DND-41 (cell line): ENCODE data around the gene ETFB.

Experiments used
- ATAC-seq: fragments of 200-7000 bp; cut with Tn5 transposase; 3 replicates; pipeline ENCODE4 v1.9.1; 2021; ENCODE audit warnings: low read depth; ENCODE audit not compliant: insufficient read depth
- DNase-seq: peaks from one replicate; pipeline ENCODE4 v3.0.0-alpha.2; 2020
- H2AFZ ChIP-seq: 2 replicates; pipeline ENCODE4 v1.6.0; 2012; ENCODE audit warnings: low read depth, low read length
- H3K27ac ChIP-seq: 2 replicates; pipeline ENCODE4 v1.5.1; 2012; ENCODE audit warnings: low read length, inconsistent platforms
- H3K27me3 ChIP-seq: fragments of 200-600 bp; sonication (generic); 2 replicates; pipeline ENCODE4 v1.6.0; 2012; ENCODE audit warnings: low read length, mild to moderate bottlenecking, inconsistent platforms; ENCODE audit not compliant: insufficient read depth, poor library complexity
- H3K36me3 ChIP-seq: 2 replicates; pipeline ENCODE4 v1.5.1; 2012; ENCODE audit warnings: low read length, inconsistent platforms; ENCODE audit not compliant: insufficient read depth
- H3K4me1 ChIP-seq: 2 replicates; pipeline ENCODE4 v1.5.1; 2012; ENCODE audit warnings: mild to moderate bottlenecking, low read length; ENCODE audit not compliant: insufficient read depth
- H3K4me2 ChIP-seq: 2 replicates; pipeline ENCODE4 v1.6.0; 2012; ENCODE audit warnings: mild to moderate bottlenecking, moderate library complexity, low read length, inconsistent platforms; ENCODE audit not compliant: insufficient read depth
- H3K4me3 ChIP-seq, 2 experiments: fragments of 200-600 bp in 1 of 2; shearing (Covaris generic) in 1 of 2; 2 replicates each; pipeline ENCODE4 v1.5.1; 2012 to 2016; ENCODE audit warnings: inconsistent platforms in 2 of 2, low read length in 2 of 2, mild to moderate bottlenecking in 2 of 2, low read depth in 1 of 2, moderate library complexity in 1 of 2
- H3K79me2 ChIP-seq: 2 replicates; pipeline ENCODE4 v1.6.0; 2012; ENCODE audit warnings: low read length, inconsistent platforms; ENCODE audit not compliant: insufficient read depth
- H3K9ac ChIP-seq: 2 replicates; pipeline ENCODE4 v1.6.0; 2012; ENCODE audit warnings: low read depth, mild to moderate bottlenecking, inconsistent platforms, low read length, moderate library complexity
- H3K9me3 ChIP-seq: 2 replicates; pipeline ENCODE4 v1.5.1; 2012; ENCODE audit warnings: low read length, moderate library complexity, mild to moderate bottlenecking, inconsistent platforms; ENCODE audit not compliant: insufficient read depth, severe bottlenecking
- H4K20me1 ChIP-seq: 2 replicates; pipeline ENCODE4 v1.6.0; 2012; ENCODE audit warnings: low read length; ENCODE audit not compliant: insufficient read depth
- EZH2 ChIP-seq: IDR thresholded peaks from 3 replicates; pipeline ENCODE4 v1.6.1; 2012; ENCODE audit warnings: borderline replicate concordance, low read depth, mild to moderate bottlenecking, moderate library complexity, low read length, inconsistent platforms; ENCODE audit not compliant: severe bottlenecking
- TF ChIP-seq, protein P1 (sequence below): IDR thresholded peaks from 2 replicates; pipeline ENCODE4 v1.5.1; 2012; ENCODE audit warnings: borderline replicate concordance, low read length, moderate library complexity, mild to moderate bottlenecking; ENCODE audit not compliant: poor library complexity, severe bottlenecking; ENCODE audit errors: extremely low read depth

The ETFB gene

DNA sequence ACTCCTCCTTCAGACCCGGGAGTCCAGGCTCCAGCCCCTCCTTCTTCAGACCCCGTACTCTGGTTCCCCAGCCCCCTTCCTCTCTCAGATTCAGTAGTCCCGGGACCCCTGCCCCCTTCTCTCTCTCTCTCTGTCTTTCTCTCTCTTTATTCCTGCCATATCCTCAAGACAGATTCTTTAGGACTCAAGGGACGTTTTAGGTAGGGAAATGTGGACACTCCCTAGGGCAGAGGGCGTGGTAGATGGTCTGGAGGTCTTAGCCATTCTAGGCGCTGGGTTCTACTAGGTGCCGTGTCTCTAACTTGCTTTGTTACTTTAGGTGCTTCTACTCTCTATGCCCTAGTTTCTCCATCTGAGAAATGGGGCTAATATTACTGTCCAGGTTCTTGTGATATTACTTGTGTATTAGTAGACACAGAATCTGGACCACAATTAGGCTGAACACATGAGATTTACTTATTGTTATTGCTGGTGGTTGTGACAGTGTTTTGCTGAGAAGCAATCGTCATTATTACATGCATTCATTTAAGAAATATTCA lies 25.0 kb upstream of the ETFB start:
- no peak overlapping the region for H3K27ac ChIP-seq
- H3K27me3 ChIP-seq = no peaks in the 10 kb centered on the region
- no peak overlapping the region for H3K4me3 ChIP-seq
- H3K4me1 ChIP-seq = peaks cover 18% of the 10 kb centered on the region
- no peak overlapping the region for H3K4me2 ChIP-seq
- no peak for DNase-seq
- no peaks in the 10 kb centered on the region for H4K20me1 ChIP-seq
- no peaks in the 10 kb centered on the region for H3K9me3 ChIP-seq
- TF ChIP-seq, protein P1, sequence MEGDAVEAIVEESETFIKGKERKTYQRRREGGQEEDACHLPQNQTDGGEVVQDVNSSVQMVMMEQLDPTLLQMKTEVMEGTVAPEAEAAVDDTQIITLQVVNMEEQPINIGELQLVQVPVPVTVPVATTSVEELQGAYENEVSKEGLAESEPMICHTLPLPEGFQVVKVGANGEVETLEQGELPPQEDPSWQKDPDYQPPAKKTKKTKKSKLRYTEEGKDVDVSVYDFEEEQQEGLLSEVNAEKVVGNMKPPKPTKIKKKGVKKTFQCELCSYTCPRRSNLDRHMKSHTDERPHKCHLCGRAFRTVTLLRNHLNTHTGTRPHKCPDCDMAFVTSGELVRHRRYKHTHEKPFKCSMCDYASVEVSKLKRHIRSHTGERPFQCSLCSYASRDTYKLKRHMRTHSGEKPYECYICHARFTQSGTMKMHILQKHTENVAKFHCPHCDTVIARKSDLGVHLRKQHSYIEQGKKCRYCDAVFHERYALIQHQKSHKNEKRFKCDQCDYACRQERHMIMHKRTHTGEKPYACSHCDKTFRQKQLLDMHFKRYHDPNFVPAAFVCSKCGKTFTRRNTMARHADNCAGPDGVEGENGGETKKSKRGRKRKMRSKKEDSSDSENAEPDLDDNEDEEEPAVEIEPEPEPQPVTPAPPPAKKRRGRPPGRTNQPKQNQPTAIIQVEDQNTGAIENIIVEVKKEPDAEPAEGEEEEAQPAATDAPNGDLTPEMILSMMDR = no peak
- no peak for TF ChIP-seq EZH2
- H3K79me2 ChIP-seq = peaks cover 10% of the 10 kb centered on the region
- no peak overlapping the region for H2AFZ ChIP-seq
- no peak overlapping the region for H3K9ac ChIP-seq
- H3K36me3 ChIP-seq = no peaks in the 10 kb centered on the region
- ATAC-seq = no peak

DNA sequence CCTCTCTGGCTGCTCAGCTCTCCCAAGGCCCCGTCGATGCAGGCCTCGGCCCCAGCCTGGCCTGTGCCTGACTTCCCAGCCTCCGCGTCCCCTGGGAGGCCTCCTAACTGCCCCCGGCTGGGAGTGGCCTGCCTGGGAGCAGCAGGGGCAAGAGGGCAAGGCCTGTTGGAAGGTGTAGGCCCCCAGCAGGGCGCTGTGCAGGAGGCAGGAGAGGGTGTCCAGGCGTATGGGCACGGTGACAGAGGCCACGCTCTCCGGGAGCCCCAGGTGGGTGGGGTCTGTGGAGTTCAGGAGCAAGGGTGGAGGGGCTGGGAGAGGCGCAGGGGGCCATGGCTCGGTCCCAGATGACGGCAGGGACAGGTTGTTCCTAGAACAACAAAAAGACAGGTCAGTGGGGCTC lies 23.0 kb upstream of the ETFB start:
- Histone ChIP-seq H4K20me1 (no peaks in the 10 kb centered on the region), H2AFZ (no peak overlapping the region), H3K27ac (no peak overlapping the region), H3K36me3 (no peaks in the 10 kb centered on the region), H3K4me1 (peaks cover 6% of the 10 kb centered on the region), H3K9ac (no peak overlapping the region), H3K4me2 (no peak overlapping the region), H3K9me3 (no peaks in the 10 kb centered on the region), H3K79me2 (no peaks in the 10 kb centered on the region), H3K4me3 (no peak overlapping the region), H3K27me3 (no peaks in the 10 kb centered on the region)
- no peak for TF ChIP-seq EZH2
- TF ChIP-seq, protein P1 = no peak
- ATAC-seq (no peak), DNase-seq (no peak)

DNA sequence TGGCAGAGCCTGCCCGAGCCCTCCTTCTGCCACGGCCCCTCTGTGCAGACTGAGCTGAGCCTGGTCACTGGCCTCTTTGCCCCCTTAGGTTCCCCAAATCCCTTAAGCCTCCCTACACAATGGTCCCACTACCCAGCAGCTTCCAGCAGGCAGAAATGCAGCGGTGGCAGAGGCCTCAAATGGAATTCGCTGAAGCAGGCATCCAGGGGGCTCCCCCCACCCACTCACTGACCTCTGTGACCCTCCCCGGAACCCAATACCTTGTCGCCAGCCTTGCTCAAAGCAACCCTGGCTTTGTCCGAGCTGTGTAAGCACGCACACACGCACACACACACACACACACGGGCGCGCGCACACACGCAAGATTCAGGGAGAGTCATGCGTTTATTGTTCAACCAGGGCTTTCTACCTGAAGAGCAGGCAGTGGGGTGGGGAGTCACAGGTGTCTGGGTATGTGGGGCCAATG lies 21.8 kb upstream of the ETFB start, which contains the start of gene LIM2:
LIM2 (minus strand) TSS at position 51 of the 466 bp plus-strand sequence. CDS start 531 bp downstream, outside the sequence.
- no peak within 1 kb of the TSS for H3K4me2 ChIP-seq
- no peak within 1 kb of the TSS for H3K27ac ChIP-seq
- H2AFZ ChIP-seq = no peak within 1 kb of the TSS
- H3K4me3 ChIP-seq = no peak within 1 kb of the TSS
- DNase-seq = no peak
- no peaks in the 10 kb centered on the region for H3K27me3 ChIP-seq
- TF ChIP-seq EZH2 = no peak
- TF ChIP-seq, protein P1 = no peak
- ATAC-seq = no peak
- H3K36me3 ChIP-seq = no peaks in the 10 kb centered on the region
- H4K20me1 ChIP-seq = no peaks in the 10 kb centered on the region
- H3K9ac ChIP-seq = no peak within 1 kb of the TSS
- H3K79me2 ChIP-seq = no peaks in the 10 kb centered on the region
- H3K9me3 ChIP-seq = no peaks in the 10 kb centered on the region
- H3K4me1 ChIP-seq = no peaks in the 10 kb centered on the region
